OCI-LY7 (cell line): ENCODE data around the gene PDE2A. TPM values are rescaled to one million over a fixed set of nuclear protein-coding genes. Genes with fewer than 3 reads are reported as not detected.

Source experiments
- BruUV-seq: library from RNA; stranded (reverse); fragments of 400-500 nt; replicated peaks from 2 replicates; lab custom pipeline; 2021; lab: Mats Ljungman, UMichigan
- CTCF ChIA-PET: fragments of 300-600 bp; sonication (Branson Sonifier 250); formaldehyde crosslinking; loops from one replicate; lab custom pipeline; 2022; ENCODE audit warnings: antibody characterized with exemption; ENCODE audit not compliant: unreplicated experiment; lab: Charles Lee
- POLR2A ChIA-PET: fragments of 300-600 bp; sonication (Branson Sonifier 250); formaldehyde crosslinking; loops from one replicate; lab custom pipeline; 2022; ENCODE audit warnings: antibody characterized with exemption; lab: Charles Lee
- DNase-seq: peaks from one replicate; pipeline ENCODE4 v3.0.0-alpha.2; 2015; ENCODE audit warnings: low spot score
- H2AFZ ChIP-seq: fragments of 200-600 bp; sonication (generic), shearing (Covaris generic); 2 replicates; pipeline ENCODE4 v1.6.1; 2014; ENCODE audit warnings: mild to moderate bottlenecking, antibody characterized with exemption, low read length, moderate library complexity
- H3K27ac ChIP-seq: fragments of 200-600 bp; sonication (generic); 2 replicates; pipeline ENCODE4 v1.5.1; 2014; ENCODE audit warnings: mixed run types, low read depth, mild to moderate bottlenecking, moderate library complexity, low read length, inconsistent platforms; ENCODE audit not compliant: poor library complexity, severe bottlenecking
- H3K36me3 ChIP-seq: fragments of 200-600 bp; sonication (generic); 2 replicates; pipeline ENCODE4 v1.6.1; 2014; ENCODE audit warnings: mild to moderate bottlenecking, antibody characterized with exemption, low read length, moderate library complexity, mixed read lengths; ENCODE audit not compliant: insufficient read depth
- H3K4me1 ChIP-seq: fragments of 200-600 bp; sonication (generic); 2 replicates; pipeline ENCODE4 v1.5.1; 2014; ENCODE audit warnings: mild to moderate bottlenecking, low read length; ENCODE audit not compliant: insufficient read depth, poor library complexity, severe bottlenecking
- H3K4me2 ChIP-seq: fragments of 200-600 bp; sonication (generic); 2 replicates; pipeline ENCODE4 v1.6.1; 2014; ENCODE audit warnings: mild to moderate bottlenecking, low read length
- H3K4me3 ChIP-seq: fragments of 200-600 bp; sonication (generic); 2 replicates; pipeline ENCODE4 v1.5.1; 2014; ENCODE audit warnings: mild to moderate bottlenecking, low read depth, low read length; ENCODE audit not compliant: poor library complexity, severe bottlenecking
- H3K79me2 ChIP-seq: fragments of 200-600 bp; sonication (generic); 2 replicates; pipeline ENCODE4 v1.6.1; 2016; ENCODE audit warnings: low read depth, mild to moderate bottlenecking, low read length, moderate library complexity, mixed read lengths; ENCODE audit not compliant: insufficient read depth
- H3K9me2 ChIP-seq: fragments of 200-600 bp; sonication (generic); 2 replicates; pipeline ENCODE4 v1.6.1; 2016; ENCODE audit warnings: mild to moderate bottlenecking, low read length, mixed read lengths; ENCODE audit not compliant: insufficient read depth
- H3K9me3 ChIP-seq: fragments of 200-600 bp; sonication (generic); 2 replicates; pipeline ENCODE4 v1.6.1; 2014; ENCODE audit warnings: mild to moderate bottlenecking, mixed run types, low read length, mixed read lengths
- H4K20me1 ChIP-seq: fragments of 200-600 bp; sonication (generic); 2 replicates; pipeline ENCODE4 v1.6.1; 2014; ENCODE audit warnings: mild to moderate bottlenecking, antibody characterized with exemption, low read length, moderate library complexity, mixed read lengths; ENCODE audit not compliant: insufficient read depth
- CTCF ChIP-seq: fragments of 200-600 bp; sonication (generic); conservative IDR thresholded peaks from 2 replicates; pipeline ENCODE4 v1.5.1; 2014; ENCODE audit warnings: mild to moderate bottlenecking, antibody characterized with exemption, low read length, moderate library complexity, mixed read lengths
- EZH2phosphoT487 ChIP-seq: fragments of 200-600 bp; sonication (generic); IDR thresholded peaks from 2 replicates; pipeline ENCODE4 v1.6.1; 2018; ENCODE audit warnings: low read depth, borderline replicate concordance, mild to moderate bottlenecking, mixed run types, antibody characterized with exemption, low read length, moderate library complexity, mixed read lengths
- intact Hi-C: fragments of 100-400 bp; cut with micrococcal nuclease; formaldehyde crosslinking; loops from one replicate; pipeline ENCODE4 v1.10.0; 2022; ENCODE audit not compliant: unreplicated experiment
- total RNA-seq, 2 experiments: library from RNA; depleted of rRNA in 1 of 2; stranded (reverse); fragments of >200 nt in 1 of 2; shearing (Covaris generic) in 1 of 2; gene quantifications; 2 replicates each; pipeline ENCODE4 v1.2.3, GENCODE V29; 2014 to 2022

PDE2A gene
- total RNA-seq, 2 experiments from 2014 or later, result 0.68 TPM; not detected in 1

DNA sequence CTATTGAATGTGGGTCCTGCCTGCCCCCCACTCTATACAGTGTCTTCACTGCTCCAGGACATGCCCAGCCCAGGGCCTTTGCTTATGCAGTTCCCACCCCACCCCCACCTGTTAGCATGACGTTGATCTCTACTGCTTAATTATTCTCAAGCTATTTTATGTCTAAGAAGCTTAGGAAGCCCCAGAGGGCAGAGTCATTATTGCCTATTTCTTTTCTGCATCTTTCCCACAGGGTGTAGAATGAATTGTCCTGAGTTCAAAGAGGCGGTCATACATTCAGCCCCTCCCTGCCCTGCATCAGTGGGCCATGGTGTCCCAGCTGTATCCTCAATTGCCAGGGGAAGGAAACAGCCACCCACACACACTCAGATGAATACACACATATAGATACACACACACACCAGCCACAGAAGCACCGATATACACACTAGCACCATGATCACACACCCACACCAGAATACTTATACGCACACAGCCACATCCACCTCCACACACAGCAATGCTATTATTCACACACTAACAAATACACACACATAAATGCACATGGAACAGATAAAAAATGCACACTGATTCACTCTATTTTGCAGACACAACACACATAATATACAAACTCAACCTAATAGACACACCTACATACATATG lies 1.5 kb downstream of the PDE2A start:
- H4K20me1 ChIP-seq, result no peaks in the 10 kb centered on the region
- no peaks in the 10 kb centered on the region for H3K79me2 ChIP-seq
- POLR2A ChIA-PET, result no interaction called here
- BruUV-seq, result no TSS peak
- DNase-seq, result no peak
- H3K4me3 ChIP-seq, result no peak overlapping the region
- no peaks in the 10 kb centered on the region for H3K9me2 ChIP-seq
- H2AFZ ChIP-seq, result no peak overlapping the region
- peaks cover 8% of the 10 kb centered on the region; the same call in 1 of the 2 replicates for H3K9me3 ChIP-seq
- intact Hi-C loops, result no loop called here
- no peaks in the 10 kb centered on the region for H3K36me3 ChIP-seq
- TF ChIP-seq CTCF (no peak), EZH2phosphoT487 (no peak)
- no peak overlapping the region for H3K27ac ChIP-seq
- no peaks in the 10 kb centered on the region for H3K4me1 ChIP-seq
- no peak overlapping the region for H3K4me2 ChIP-seq
- CTCF ChIA-PET, result no interaction called here

GRCh38 chr11:72671152-72672099 lies 2.8 kb downstream of the PDE2A start:
- no peak for DNase-seq
- Histone ChIP-seq H3K36me3 (no peaks in the 10 kb centered on the region), H3K4me2 (no peak overlapping the region), H3K27ac (no peak overlapping the region), H3K9me3 (peaks cover 8% of the 10 kb centered on the region; the same call in 1 of the 2 replicates), H3K4me3 (no peak overlapping the region), H3K4me1 (no peaks in the 10 kb centered on the region), H2AFZ (no peak overlapping the region), H3K9me2 (no peaks in the 10 kb centered on the region), H4K20me1 (no peaks in the 10 kb centered on the region), H3K79me2 (no peaks in the 10 kb centered on the region)
- intact Hi-C loops, result no loop called here
- CTCF ChIA-PET, result no interaction called here
- no peak for TF ChIP-seq EZH2phosphoT487
- TF ChIP-seq CTCF, result no peak
- POLR2A ChIA-PET, result interaction anchor here (0.6 kb wide), 2 partner anchors 86 to 404 kb away, joined by 3 to 4 read pairs; no protein-coding TSS in a partner anchor
- no TSS peak for BruUV-seq
